HEK293 (cell line): ENCODE results near the gene TRPM5.

Source experiments
- CTCF ChIA-PET: fragments of 350-600 bp; formaldehyde crosslinking; extraction: SDS; loops from one replicate; lab custom pipeline; 2021; ENCODE audit warnings: antibody characterized with exemption; lab: Yijun Ruan, JAX
- POLR2A ChIA-PET: fragments of 300-600 bp; formaldehyde crosslinking; extraction: SDS; loops from one replicate; lab custom pipeline; 2020; ENCODE audit warnings: antibody characterized with exemption, inconsistent platforms; lab: Yijun Ruan, JAX
- H3K27ac ChIP-seq: fragments of 200-500 bp; sonication (Bioruptor generic); 2 replicates; pipeline ENCODE4 v1.5.1; 2014; ENCODE audit warnings: low read depth, low read length, control low read depth, inconsistent platforms; ENCODE audit errors: extremely low read depth
- H3K36me3 ChIP-seq, 2 experiments: fragments of 200-500 bp in 1 of 2; sonication (Bioruptor generic) in 1 of 2; 1 replicate in 1 of 2; 2 replicates in 1 of 2; pipeline ENCODE4 v1.5.1; 2014 to 2017; ENCODE audit warnings: inconsistent platforms in 2 of 2, low read length in 2 of 2; ENCODE audit not compliant: control insufficient read depth in 2 of 2, insufficient read depth in 1 of 2
- H3K4me1 ChIP-seq: fragments of 200-500 bp; sonication (Bioruptor generic); 2 replicates; pipeline ENCODE4 v1.5.1; 2014; ENCODE audit warnings: mild to moderate bottlenecking, low read length, inconsistent platforms; ENCODE audit not compliant: control insufficient read depth, insufficient read depth
- H3K4me3 ChIP-seq: 2 replicates; pipeline ENCODE4 v1.5.1; 2011; ENCODE audit warnings: low read depth, mild to moderate bottlenecking, control low read depth, low read length, moderate library complexity
- H3K9me3 ChIP-seq: fragments of 200-500 bp; sonication (Bioruptor generic); 2 replicates; pipeline ENCODE4 v1.5.1; 2014; ENCODE audit warnings: low read depth, low read length, inconsistent platforms; ENCODE audit not compliant: control insufficient read depth, insufficient read depth
- KLF1 ChIP-seq: fragments of 450-650 bp; formaldehyde crosslinking; IDR thresholded peaks from 2 replicates; pipeline ENCODE4 v1.5.1; 2016; ENCODE audit warnings: missing biosample characterization, missing genetic modification characterization
- ZBTB11 ChIP-seq: fragments of 450-650 bp; formaldehyde crosslinking; conservative IDR thresholded peaks from 2 replicates; pipeline ENCODE4 v1.5.1; 2016; ENCODE audit warnings: low read depth, missing biosample characterization, missing genetic modification characterization
- ZBTB21 ChIP-seq: fragments of 450-650 bp; formaldehyde crosslinking; IDR thresholded peaks from 2 replicates; pipeline ENCODE4 v1.5.1; 2017; ENCODE audit warnings: missing biosample characterization, missing genetic modification characterization
- ZNF114 ChIP-seq: fragments of 450-650 bp; formaldehyde crosslinking; IDR thresholded peaks from 2 replicates; pipeline ENCODE4 v1.5.0; 2017; ENCODE audit warnings: missing biosample characterization, missing genetic modification characterization
- ZNF16 ChIP-seq: fragments of 450-650 bp; formaldehyde crosslinking; IDR thresholded peaks from 2 replicates; pipeline ENCODE4 v1.5.1; 2016; ENCODE audit warnings: low read depth, missing biosample characterization, missing genetic modification characterization
- ZNF239 ChIP-seq: fragments of 450-650 bp; formaldehyde crosslinking; IDR thresholded peaks from 2 replicates; pipeline ENCODE4 v1.5.1; 2016; ENCODE audit warnings: missing biosample characterization, missing genetic modification characterization
- ZNF266 ChIP-seq: fragments of 450-650 bp; formaldehyde crosslinking; IDR thresholded peaks from 2 replicates; pipeline ENCODE4 v1.5.1; 2016; ENCODE audit warnings: missing biosample characterization, missing genetic modification characterization, low read depth
- ZNF639 ChIP-seq: fragments of 450-650 bp; formaldehyde crosslinking; IDR thresholded peaks from 2 replicates; pipeline ENCODE4 v1.5.1; 2016; ENCODE audit warnings: missing biosample characterization, missing genetic modification characterization
- ZSCAN5A ChIP-seq: fragments of 450-650 bp; formaldehyde crosslinking; IDR thresholded peaks from 2 replicates; pipeline ENCODE4 v1.5.1; 2016; ENCODE audit warnings: missing biosample characterization, missing genetic modification characterization
- TF ChIP-seq, protein P1 (sequence below): fragments of 450-650 bp; formaldehyde crosslinking; IDR thresholded peaks from 2 replicates; pipeline ENCODE4 v1.5.1; 2016; ENCODE audit warnings: missing biosample characterization, missing genetic modification characterization
- TF ChIP-seq, protein P2 (sequence below): fragments of 450-650 bp; formaldehyde crosslinking; IDR thresholded peaks from 2 replicates; pipeline ENCODE4 v1.5.1; 2016; ENCODE audit warnings: missing biosample characterization, missing genetic modification characterization
- TF ChIP-seq, protein P3 (sequence below): fragments of 450-650 bp; formaldehyde crosslinking; IDR thresholded peaks from 2 replicates; pipeline ENCODE4 v1.5.1; 2017; ENCODE audit warnings: missing biosample characterization, missing genetic modification characterization

Gene TRPM5

GRCh38 chr11:2422461-2423156 is 21.7 kb downstream of the TRPM5 start:
- H3K27ac ChIP-seq = no peak overlapping the region
- ChIA-PET POLR2A (interaction anchor here (0.5 kb wide), 1 partner anchor 22 kb away, joined by 3 read pairs; the partner anchor contains the start of gene TSSC4), CTCF (interaction anchor here (0.6 to 11.2 kb wide), 5 partner anchors 14 to 198 kb away, joined by 3 to 297 read pairs (median 5); partner anchors contain the start of genes C11orf21, TSPAN32 and TSSC4)
- H3K9me3 ChIP-seq = no peaks in the 10 kb centered on the region
- H3K36me3 ChIP-seq = no peaks in the 10 kb centered on the region
- no peaks in the 10 kb centered on the region for H3K4me1 ChIP-seq
- TF ChIP-seq, protein P1, sequence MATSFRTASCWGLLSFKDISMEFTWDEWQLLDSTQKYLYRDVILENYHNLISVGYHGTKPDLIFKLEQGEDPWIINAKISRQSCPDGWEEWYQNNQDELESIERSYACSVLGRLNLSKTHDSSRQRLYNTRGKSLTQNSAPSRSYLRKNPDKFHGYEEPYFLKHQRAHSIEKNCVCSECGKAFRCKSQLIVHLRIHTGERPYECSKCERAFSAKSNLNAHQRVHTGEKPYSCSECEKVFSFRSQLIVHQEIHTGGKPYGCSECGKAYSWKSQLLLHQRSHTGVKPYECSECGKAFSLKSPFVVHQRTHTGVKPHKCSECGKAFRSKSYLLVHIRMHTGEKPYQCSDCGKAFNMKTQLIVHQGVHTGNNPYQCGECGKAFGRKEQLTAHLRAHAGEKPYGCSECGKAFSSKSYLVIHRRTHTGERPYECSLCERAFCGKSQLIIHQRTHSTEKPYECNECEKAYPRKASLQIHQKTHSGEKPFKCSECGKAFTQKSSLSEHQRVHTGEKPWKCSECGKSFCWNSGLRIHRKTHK (tag by site-specific recombination) = no peak
- TF ChIP-seq ZNF239 (no peak), ZBTB11 (tag by site-specific recombination) (no peak), ZNF16 (tag by site-specific recombination) (no peak), ZNF114 (tag by site-specific recombination) (no peak), ZNF266 (tag by site-specific recombination) (no peak), ZNF639 (tag by site-specific recombination) (no peak)
- TF ChIP-seq, protein P2, sequence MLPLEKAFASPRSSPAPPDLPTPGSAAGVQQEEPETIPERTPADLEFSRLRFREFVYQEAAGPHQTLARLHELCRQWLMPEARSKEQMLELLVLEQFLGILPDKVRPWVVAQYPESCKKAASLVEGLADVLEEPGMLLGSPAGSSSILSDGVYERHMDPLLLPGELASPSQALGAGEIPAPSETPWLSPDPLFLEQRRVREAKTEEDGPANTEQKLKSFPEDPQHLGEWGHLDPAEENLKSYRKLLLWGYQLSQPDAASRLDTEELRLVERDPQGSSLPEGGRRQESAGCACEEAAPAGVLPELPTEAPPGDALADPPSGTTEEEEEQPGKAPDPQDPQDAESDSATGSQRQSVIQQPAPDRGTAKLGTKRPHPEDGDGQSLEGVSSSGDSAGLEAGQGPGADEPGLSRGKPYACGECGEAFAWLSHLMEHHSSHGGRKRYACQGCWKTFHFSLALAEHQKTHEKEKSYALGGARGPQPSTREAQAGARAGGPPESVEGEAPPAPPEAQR = no peak
- no peak overlapping the region for H3K4me3 ChIP-seq

DNA sequence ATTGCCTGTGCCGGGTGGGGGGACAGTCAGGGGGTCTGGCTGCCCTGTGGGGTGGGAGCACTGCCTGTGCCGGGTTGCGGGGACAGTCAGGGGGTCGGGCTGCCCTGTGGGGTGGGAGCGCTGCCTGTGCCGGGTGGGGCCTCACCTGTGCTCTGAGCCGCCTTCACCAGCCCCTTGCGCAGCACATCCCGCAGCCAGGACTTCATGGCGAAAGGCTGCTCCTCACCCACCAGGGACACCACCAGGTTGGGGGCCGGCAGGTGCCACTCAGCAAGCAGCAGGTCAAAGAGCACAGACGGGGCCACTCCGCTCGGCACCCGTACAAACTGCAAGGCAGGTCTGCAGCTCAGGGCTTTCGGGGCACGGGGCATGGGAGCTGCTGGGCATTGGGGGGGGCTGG is 22.3 kb downstream of the TRPM5 start:
- no peaks in the 10 kb centered on the region for H3K9me3 ChIP-seq
- no peak overlapping the region for H3K4me3 ChIP-seq
- CTCF ChIA-PET = interaction anchor here (0.5 to 11.2 kb wide), 9 partner anchors 19 to 387 kb away, joined by 3 to 297 read pairs (median 15); partner anchors contain the start of genes C11orf21, TSPAN32 and TSSC4
- H3K4me1 ChIP-seq = no peaks in the 10 kb centered on the region
- POLR2A ChIA-PET = no interaction called here
- TF ChIP-seq ZBTB21 (no peak), ZSCAN5A (tag by site-specific recombination) (no peak), KLF1 (no peak)
- TF ChIP-seq, protein P3, sequence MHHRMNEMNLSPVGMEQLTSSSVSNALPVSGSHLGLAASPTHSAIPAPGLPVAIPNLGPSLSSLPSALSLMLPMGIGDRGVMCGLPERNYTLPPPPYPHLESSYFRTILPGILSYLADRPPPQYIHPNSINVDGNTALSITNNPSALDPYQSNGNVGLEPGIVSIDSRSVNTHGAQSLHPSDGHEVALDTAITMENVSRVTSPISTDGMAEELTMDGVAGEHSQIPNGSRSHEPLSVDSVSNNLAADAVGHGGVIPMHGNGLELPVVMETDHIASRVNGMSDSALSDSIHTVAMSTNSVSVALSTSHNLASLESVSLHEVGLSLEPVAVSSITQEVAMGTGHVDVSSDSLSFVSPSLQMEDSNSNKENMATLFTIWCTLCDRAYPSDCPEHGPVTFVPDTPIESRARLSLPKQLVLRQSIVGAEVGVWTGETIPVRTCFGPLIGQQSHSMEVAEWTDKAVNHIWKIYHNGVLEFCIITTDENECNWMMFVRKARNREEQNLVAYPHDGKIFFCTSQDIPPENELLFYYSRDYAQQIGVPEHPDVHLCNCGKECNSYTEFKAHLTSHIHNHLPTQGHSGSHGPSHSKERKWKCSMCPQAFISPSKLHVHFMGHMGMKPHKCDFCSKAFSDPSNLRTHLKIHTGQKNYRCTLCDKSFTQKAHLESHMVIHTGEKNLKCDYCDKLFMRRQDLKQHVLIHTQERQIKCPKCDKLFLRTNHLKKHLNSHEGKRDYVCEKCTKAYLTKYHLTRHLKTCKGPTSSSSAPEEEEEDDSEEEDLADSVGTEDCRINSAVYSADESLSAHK (tag by site-specific recombination) = no peak
- H3K27ac ChIP-seq = no peak overlapping the region
- no peaks in the 10 kb centered on the region for H3K36me3 ChIP-seq
